Measurements from ENCODE around the gene ABCF1.

ABCF1 gene

GRCh38 chr6:30560930-30561329, 10.3 kb upstream of the ABCF1 start:
- DNase-seq: no peak

DNA sequence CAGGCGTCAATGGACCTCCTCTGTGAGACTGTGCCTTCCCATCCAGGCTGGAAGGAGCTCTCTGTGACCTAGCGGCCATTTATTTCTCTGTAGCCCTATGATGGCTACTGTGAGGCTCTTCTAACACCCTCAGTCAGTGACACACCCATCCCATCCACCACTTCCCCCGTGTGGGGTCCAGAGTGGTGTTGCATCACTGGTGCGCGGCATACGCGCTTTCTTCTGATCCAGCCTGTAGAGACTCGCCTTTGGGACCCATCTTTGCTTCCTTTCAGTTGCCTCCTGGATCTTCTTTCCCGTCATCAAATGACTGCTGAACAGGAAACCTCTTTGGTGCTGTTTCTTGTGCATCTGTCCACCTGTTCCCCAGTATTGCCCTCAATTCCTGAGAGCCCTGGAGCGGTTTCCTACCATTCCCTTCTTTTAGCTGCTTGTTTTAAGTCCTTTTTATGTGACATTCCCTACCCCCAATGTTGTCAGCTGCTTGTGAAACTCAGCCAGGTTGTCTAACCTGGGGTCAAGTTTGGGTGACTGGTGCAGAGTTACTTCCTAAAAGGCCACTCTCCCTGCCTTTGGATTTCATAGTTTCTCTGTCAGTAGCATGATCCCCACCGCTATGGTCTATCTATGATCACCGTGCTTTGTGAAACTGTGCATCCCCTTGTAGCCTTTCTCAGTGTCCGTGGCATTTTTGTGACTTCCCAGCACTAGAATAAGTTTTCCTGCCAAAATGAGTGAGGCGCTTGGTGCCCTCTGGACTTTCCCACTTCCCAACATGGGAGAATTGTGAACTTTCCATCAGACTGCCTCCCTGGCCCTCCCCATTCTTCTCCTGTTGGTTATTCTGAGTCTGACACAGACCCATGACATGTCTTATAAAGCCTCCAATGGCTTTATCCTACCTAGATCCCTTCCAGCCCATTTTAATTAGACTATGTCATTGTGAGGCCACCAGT, 8.5 kb upstream of the ABCF1 start:
- DNase-seq: no peak

GRCh38 chr6:30564114-30564513, 7.1 kb upstream of the ABCF1 start:
- DNase-seq: no peak

DNA sequence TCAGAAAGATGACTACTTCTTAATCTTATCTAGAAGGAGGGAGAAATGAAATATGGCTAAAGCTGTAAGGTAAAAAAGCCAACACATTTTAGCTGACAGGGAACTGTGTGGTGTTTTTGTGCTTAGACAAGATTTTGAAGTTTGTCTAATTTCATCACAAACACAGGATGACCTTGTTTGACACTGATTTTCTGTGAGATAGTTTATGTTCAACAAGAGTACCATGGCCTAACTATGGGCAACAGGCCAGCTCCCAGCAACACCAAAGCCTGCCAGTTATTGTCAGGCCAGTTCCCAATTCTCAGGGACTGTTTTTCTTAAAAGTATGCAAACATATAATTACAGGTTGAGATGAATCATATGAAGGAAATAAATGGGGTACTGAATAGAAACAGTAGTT, 5.5 kb upstream of the ABCF1 start:
- DNase-seq: no peak

DNA sequence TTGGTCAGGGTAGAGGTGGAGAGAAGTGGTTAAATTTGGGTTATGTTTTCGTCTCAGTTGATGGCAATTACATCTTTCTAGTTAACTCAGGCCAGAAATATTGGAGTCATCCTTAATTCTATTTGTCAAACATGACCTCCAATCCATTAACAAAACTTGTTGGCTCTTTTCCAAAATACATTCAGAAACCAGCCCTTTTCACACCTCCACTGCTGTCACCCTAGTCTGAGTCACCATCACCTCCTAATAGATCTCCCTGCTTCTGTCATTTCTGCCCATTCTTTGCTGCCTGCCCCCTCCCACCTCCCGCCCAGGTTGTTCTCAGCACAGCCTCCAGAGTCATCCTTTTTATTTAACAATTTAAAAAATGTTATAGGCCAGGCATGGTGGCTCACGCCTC, 3.0 kb upstream of the ABCF1 start:
- peak; percentile 74 for DNase-seq

GRCh38 chr6:30570263-30570662, 979 bp upstream of the ABCF1 start:
- no peak for DNase-seq

- no peak for DNase-seq
These were observed 535 bp upstream of the ABCF1 start for GRCh38 chr6:30570740-30571074.

DNA sequence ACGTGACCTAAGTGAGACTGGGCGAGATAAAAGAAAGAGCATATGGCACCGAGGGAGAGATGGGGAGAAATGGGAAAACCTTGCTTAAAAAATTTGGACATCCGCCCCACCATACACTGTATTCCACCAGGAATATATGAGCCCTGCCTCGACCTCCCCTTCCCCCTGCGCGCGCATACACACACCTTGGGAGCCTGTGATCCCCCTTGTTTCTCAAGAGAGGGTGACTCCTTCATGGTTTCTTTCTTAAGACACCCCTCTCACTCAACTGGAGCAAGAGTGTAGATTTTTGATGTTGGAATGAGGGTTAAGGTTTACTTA, 480 bp downstream of the ABCF1 start:
- no peak for DNase-seq

GRCh38 chr6:30572148-30572547, 906 bp downstream of the ABCF1 start:
- DNase-seq: no peak

GRCh38 chr6:30573113-30573512, 1.9 kb downstream of the ABCF1 start:
- no peak for DNase-seq

DNA sequence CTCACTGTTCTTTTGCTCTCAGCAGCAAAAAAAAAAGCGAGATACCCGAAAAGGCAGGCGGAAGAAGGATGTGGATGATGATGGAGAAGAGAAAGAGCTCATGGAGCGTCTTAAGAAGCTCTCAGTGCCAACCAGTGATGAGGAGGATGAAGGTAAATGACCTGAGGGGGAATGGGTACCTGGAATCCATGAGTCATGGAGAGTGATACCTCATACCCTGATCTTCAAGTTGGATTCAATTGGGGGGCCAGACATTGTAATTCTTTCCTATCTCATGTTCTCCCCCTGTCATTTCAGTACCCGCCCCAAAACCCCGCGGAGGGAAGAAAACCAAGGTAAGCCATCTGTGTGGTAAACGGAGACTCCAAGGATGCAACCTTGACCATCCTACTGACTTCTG, 6.8 kb downstream of the ABCF1 start:
- DNase-seq: no peak

GRCh38 chr6:30583921-30584320, 12.7 kb downstream of the ABCF1 start:
- no peak for DNase-seq

GRCh38 chr6:30589754-30590358, 18.6 kb downstream of the ABCF1 start:
- DNase-seq: no peak

DNA sequence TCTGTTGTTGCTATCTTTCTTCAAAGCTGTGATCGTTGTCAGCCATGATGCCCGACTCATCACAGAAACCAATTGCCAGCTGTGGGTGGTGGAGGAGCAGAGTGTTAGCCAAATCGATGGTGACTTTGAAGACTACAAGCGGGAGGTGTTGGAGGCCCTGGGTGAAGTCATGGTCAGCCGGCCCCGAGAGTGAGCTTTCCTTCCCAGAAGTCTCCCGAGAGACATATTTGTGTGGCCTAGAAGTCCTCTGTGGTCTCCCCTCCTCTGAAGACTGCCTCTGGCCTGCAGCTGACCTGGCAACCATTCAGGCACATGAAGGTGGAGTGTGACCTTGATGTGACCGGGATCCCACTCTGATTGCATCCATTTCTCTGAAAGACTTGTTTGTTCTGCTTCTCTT, 19.3 kb downstream of the ABCF1 start:
- no peak for DNase-seq

DNA sequence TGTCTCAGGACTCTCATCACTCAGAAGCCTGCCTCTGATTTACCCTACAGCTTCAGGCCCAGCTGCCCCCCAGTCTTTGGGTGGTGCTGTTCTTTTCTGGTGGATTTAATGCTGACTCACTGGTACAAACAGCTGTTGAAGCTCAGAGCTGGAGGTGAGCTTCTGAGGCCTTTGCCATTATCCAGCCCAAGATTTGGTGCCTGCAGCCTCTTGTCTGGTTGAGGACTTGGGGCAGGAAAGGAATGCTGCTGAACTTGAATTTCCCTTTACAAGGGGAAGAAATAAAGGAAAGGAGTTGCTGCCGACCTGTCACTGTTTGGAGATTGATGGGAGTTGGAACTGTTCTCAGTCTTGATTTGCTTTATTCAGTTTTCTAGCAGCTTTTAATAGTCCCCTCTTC, 19.8 kb downstream of the ABCF1 start:
- DNase-seq: no peak

GRCh38 chr6:30592287-30592686, 21.0 kb downstream of the ABCF1 start:
- no peak for DNase-seq

DNA sequence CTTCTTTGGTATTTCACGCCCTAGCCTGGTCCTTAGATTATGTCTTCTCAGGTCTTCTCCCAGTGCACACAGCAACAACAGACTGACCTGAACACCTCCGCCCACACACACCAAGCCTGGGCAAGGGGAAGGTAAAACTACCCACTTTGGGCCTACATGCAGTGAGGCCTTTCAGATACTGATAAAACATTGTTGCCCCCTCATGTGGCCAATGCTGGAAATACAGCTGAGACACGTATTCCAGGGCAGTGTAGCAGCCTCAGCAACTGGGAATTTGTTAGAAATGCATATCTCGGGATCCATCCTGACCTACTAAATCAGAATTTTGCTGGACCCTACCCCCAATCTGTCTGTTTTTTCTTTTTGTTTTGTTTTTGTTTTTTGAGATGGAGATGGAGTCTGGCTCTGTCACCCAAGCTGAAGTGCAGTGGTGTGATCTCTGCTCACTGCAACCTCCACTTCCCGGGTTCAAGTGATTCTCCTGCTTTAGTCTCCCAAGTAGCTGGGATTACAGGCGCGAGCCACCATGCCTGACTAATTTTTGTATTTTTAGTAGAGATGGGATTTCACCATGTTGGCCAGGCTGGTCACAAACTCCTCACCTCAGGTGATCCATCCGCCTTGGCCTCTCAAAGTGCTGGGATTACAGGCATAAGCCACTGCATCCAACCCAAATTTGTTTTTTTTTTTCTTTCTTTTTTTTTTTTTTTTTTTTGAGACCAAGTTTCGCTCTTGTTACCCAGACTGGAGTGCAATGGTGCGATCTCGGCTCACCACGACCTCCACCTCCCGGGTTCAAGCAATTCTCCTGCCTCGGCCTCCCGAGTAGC, 26.3 kb downstream of the ABCF1 start:
- peak; percentile 91 for DNase-seq

- DNase-seq: no peak
These were observed 27.8 kb downstream of the ABCF1 start for GRCh38 chr6:30598912-30599624.

DNA sequence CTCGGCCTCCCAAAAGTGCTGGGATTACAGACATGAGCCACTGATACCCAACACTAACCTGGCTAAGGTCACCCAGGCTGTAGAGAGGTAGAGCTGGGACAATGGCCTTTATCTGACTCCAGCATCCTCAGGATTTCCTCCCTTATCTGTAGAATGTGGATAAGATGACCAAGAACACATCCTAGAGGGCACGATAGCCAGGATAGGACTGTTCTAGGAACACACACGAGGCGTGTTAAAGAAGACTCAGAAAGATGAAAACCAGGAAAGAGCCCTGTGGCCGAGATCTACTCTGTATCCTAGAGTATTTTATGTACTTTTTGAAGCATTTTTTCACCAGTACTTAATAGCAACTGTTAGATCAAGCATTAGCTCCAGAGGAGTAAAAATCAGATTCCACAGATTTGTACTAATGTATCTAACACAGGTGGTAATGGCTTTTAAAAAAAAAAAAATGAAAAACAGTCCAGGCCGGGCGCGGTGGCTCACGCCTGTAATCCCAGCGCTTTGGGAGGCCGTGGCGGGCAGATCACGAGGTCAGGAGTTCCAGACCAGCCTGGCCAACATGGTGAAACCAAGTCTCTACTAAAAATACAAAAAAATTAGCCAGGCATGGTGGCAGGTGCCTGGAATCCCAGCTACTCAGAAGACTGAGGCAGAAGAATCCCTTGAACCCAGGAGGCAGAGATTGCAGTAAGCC, 28.5 kb downstream of the ABCF1 start:
- no peak for DNase-seq

GRCh38 chr6:30600451-30600961, 29.3 kb downstream of the ABCF1 start:
- no peak for DNase-seq

GRCh38 chr6:30601436-30601814, 30.2 kb downstream of the ABCF1 start:
- DNase-seq: no peak
